ENCODE measurements around the gene CIROP. TPM values are rescaled to one million over a fixed set of nuclear protein-coding genes. Genes with fewer than 3 reads are reported as not detected.

CIROP gene
- total and polyA plus RNA-seq, 9 of the 15 experiments (the other 6 are each of a cell fraction or from before 2014, with no cell fraction given), result not detected

DNA sequence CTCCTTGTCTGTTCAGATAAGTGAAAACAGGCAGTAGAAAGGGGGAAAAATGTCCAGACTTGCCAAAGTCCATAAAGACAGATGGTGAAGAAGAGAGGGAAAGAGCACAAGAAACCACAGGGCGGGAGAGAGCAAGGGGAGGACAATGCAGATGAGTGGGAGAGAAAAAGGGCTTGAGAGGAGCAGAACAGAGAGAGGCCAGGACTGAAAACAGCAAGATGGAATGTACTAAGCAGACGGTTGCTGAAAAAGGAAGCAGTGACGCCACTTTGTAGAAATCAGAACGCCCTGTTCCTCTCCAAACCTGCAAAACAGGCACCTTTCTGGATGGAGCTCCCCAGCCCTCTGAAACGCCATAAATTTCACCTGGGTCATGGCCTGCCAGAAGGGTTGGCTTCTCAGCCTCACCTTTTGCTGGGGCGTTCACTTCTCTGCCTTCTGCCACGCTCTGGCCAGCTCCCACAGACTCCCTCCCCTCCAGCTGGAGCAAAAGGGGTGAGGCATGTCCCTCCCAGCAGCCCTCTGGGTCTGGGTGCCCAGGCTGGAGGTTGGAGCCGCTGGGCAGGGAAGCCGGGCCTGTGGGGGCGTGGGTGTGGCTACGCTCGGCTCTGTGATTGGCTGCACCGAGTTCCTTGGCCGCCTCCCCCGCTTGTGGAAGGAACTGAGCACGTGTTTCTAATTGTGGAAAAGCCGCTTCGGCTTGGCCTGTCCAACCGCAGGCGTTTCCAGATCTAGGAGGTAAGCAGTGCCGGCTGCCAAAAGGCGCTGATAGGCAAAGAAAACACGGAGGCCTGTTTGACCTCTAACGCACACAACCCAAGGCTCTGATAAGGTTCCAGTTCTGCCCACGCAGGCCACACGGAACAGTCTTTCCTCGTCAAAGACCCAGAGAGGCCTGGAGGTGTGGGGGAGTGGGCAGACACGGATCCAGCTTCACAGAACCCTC lies 49.3 kb upstream of the CIROP start (continued):
- TF ChIP-seq NONO (IDR thresholded peaks at IDR 0.05; ENCODE audit: low read depth in 2 of 2, low read length in 1 of 2), result 0 out of 4 replicates have a peak, but pooled peaks of 1 of the 2 experiments have one; percentile 24
- TF ChIP-seq RBM15 (IDR thresholded peaks at IDR 0.05; ENCODE audit: insufficient read depth, low read length), result no peak
- TF ChIP-seq ZFP30 (CRISPR knock-in tag; IDR thresholded peaks at IDR 0.05; ENCODE audit: borderline replicate concordance), result no peak
- no peak for TF ChIP-seq ZNF253 (CRISPR knock-in tag; conservative IDR thresholded peaks at IDR 0.05)
- TF ChIP-seq, protein P1, sequence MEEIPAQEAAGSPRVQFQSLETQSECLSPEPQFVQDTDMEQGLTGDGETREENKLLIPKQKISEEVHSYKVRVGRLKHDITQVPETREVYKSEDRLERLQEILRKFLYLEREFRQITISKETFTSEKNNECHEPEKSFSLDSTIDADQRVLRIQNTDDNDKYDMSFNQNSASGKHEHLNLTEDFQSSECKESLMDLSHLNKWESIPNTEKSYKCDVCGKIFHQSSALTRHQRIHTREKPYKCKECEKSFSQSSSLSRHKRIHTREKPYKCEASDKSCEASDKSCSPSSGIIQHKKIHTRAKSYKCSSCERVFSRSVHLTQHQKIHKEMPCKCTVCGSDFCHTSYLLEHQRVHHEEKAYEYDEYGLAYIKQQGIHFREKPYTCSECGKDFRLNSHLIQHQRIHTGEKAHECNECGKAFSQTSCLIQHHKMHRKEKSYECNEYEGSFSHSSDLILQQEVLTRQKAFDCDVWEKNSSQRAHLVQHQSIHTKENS (CRISPR knock-in tag; IDR thresholded peaks at IDR 0.05), result no peak
- TF ChIP-seq ELF1 (tag; IDR thresholded peaks at IDR 0.05), result no peak
- TF ChIP-seq, protein P2, sequence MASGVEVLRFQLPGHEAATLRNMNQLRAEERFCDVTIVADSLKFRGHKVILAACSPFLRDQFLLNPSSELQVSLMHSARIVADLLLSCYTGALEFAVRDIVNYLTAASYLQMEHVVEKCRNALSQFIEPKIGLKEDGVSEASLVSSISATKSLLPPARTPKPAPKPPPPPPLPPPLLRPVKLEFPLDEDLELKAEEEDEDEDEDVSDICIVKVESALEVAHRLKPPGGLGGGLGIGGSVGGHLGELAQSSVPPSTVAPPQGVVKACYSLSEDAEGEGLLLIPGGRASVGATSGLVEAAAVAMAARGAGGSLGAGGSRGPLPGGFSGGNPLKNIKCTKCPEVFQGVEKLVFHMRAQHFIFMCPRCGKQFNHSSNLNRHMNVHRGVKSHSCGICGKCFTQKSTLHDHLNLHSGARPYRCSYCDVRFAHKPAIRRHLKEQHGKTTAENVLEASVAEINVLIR (CRISPR knock-in tag; IDR thresholded peaks at IDR 0.05), result peak; percentile 24; the same call in 1 of the 2 replicates
- TF ChIP-seq ESRRA (IDR thresholded peaks at IDR 0.05; ENCODE audit: borderline replicate concordance, low read depth), result peak; percentile 92
- no peak for TF ChIP-seq ZBTB7A (IDR thresholded peaks at IDR 0.05; ENCODE audit: borderline replicate concordance, control insufficient read depth, low read depth, low read length)
- no peak for TF ChIP-seq TGIF2 (CRISPR knock-in tag; IDR thresholded peaks at IDR 0.05)
- TF ChIP-seq, protein P3, sequence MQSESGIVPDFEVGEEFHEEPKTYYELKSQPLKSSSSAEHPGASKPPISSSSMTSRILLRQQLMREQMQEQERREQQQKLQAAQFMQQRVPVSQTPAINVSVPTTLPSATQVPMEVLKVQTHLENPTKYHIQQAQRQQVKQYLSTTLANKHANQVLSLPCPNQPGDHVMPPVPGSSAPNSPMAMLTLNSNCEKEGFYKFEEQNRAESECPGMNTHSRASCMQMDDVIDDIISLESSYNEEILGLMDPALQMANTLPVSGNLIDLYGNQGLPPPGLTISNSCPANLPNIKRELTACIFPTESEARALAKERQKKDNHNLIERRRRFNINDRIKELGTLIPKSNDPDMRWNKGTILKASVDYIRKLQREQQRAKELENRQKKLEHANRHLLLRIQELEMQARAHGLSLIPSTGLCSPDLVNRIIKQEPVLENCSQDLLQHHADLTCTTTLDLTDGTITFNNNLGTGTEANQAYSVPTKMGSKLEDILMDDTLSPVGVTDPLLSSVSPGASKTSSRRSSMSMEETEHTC (IDR thresholded peaks at IDR 0.05), result no peak
- TF ChIP-seq MCM2 (IDR thresholded peaks at IDR 0.05; ENCODE audit: low read depth), result no peak
- TF ChIP-seq TRIM24 (IDR thresholded peaks at IDR 0.05), result no peak; a peak in 1 of 4 replicates
- TF ChIP-seq, protein P4, sequence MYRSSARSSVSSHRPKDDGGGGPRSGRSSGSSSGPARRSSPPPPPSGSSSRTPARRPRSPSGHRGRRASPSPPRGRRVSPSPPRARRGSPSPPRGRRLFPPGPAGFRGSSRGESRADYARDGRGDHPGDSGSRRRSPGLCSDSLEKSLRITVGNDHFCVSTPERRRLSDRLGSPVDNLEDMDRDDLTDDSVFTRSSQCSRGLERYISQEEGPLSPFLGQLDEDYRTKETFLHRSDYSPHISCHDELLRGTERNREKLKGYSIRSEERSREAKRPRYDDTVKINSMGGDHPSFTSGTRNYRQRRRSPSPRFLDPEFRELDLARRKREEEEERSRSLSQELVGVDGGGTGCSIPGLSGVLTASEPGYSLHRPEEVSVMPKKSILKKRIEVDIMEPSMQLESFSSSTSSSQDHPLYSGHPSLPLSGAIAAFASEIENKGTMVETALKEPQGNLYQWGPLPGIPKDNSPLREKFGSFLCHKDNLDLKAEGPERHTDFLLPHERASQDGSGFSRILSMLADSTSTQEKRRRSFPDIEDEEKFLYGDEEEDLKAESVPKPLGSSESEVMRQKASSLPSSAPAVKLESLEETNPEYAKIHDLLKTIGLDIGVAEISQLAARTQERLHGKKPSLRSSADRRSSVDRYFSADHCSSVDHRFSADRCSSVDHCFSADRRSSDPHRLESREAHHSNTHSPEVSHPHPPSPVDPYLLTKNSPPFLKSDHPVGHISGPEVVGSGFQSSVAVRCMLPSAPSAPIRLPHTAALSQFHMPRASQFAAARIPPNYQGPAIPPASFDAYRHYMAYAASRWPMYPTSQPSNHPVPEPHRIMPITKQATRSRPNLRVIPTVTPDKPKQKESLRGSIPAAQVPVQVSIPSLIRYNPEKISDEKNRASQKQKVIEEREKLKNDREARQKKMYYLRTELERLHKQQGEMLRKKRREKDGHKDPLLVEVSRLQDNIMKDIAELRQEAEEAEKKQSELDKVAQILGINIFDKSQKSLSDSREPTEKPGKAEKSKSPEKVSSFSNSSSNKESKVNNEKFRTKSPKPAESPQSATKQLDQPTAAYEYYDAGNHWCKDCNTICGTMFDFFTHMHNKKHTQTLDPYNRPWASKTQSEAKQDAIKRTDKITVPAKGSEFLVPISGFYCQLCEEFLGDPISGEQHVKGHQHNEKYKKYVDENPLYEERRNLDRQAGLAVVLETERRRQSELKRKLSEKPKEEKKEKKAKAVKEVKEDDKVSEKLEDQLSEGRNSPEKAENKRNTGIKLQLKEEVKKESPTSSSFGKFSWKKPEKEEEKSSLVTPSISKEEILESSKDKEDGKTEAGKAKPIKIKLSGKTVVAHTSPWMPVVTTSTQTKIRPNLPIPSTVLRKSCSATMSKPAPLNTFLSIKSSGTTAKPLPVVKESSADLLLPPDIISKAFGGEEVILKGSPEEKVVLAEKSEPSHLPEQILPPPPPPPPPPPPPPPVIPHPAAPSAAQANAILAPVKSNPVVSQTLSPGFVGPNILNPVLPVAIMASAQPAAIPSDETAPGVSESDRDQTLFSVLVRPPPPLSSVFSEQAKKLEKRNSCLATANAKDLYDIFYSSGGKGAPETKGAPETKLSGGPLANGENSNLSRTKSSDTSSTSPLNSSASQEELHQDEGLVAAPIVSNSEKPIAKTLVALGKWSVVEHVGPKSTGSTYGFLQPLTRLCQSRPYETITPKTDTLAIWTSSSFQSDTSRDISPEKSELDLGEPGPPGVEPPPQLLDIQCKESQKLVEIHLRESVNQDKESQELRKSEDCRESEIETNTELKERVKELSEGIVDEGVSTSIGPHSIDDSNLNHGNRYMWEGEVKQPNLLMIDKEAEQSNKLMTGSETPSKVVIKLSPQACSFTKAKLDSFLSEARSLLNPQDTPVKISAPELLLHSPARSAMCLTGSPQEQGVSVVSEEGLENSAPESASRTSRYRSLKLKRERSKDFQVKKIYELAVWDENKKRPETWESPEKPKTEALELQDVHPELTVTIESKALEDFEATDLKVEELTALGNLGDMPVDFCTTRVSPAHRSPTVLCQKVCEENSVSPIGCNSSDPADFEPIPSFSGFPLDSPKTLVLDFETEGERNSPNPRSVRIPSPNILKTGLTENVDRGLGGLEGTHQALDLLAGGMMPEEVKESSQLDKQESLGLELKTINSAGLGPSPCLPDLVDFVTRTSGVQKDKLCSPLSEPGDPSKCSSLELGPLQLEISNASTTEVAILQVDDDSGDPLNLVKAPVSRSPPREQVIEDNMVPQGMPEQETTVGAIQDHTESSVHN (IDR thresholded peaks at IDR 0.05; ENCODE audit: borderline replicate concordance in 1 of 2, low read depth in 1 of 2), result peak in 1 of 2 experiments; percentile 65; a peak in 1 of 4 replicates

Measured in K562 (cell line).